Measurements from ENCODE around the gene SAPCD2.

SAPCD2 gene

DNA sequence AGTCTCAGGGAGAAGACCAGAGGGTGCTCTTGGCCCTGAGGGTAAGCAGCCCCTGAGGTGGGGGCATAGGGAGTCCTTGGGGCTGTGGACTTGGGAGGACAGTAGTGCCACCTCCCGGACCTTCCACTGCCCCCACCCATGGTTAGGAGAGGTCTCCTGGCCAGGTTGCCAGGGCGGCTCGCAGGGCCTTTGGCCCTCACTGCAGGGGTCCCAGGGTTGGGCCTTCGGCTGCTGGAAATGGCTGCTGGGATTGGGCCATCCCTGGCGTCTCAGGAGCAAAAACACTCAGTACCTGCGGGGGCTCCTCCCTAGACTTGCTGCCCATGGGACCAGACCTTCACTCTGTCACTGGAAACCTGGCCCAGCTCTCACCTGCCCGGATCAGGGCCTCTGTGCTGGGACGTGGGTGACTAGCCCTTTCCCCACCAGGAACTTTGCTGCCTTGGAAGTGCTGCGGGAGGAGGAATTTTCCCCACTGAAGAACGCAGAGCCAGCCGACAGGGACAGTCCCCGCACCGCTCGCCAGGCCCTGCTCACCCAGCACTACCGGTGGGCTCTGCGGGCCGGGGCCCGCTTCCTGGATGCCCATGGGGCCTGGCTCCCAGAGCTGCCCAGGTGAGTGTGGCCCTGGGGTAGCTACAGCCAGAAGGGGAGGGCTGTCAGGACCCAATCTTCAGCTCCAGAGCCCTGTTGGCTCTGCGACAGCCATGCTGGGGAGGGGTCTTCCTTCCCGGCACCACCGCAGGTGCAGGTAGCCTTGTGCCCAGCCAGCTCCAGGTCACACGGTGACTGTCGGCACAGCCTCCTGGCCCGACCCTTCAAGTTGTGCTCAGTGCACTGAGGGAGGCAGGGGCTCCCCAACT, 10.1 kb upstream of the SAPCD2 start:
- no peak for DNase-seq (ENCODE audit: low spot score)

GRCh38 chr9:137079401-137079787, 9.0 kb upstream of the SAPCD2 start:
- no peak for DNase-seq (ENCODE audit: low spot score)

DNA sequence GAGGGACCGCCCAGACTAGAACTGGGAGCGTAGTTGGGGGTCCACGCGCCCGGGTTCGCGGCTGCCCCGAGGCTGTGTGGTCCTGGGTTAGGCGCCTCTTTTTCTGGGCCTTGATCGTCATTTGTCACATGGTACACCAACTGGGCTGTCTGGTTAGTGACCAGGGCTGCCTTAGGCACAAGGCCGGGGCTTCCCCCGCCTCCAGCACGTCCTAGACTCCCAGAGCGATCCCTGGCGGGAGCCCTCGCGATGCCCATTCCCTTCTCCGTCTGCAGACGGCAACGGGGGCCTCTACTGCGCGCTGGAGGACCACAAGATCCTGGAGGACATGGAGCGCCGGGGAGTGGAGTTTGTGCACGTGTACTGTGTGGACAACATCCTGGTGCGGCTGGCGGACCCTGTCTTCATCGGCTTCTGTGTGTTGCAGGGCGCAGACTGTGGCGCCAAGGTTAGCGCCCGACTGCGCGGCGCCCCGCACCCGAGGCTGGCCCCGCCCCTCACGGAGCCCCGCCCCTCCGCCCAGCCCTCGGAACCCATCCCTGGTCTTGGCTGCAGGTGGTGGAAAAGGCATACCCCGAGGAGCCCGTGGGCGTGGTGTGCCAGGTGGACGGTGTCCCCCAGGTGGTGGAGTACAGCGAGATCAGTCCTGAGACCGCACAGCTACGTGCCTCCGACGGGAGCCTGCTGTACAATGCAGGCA, 8.5 kb upstream of the SAPCD2 start:
- DNase-seq (ENCODE audit: low spot score): no peak

DNA sequence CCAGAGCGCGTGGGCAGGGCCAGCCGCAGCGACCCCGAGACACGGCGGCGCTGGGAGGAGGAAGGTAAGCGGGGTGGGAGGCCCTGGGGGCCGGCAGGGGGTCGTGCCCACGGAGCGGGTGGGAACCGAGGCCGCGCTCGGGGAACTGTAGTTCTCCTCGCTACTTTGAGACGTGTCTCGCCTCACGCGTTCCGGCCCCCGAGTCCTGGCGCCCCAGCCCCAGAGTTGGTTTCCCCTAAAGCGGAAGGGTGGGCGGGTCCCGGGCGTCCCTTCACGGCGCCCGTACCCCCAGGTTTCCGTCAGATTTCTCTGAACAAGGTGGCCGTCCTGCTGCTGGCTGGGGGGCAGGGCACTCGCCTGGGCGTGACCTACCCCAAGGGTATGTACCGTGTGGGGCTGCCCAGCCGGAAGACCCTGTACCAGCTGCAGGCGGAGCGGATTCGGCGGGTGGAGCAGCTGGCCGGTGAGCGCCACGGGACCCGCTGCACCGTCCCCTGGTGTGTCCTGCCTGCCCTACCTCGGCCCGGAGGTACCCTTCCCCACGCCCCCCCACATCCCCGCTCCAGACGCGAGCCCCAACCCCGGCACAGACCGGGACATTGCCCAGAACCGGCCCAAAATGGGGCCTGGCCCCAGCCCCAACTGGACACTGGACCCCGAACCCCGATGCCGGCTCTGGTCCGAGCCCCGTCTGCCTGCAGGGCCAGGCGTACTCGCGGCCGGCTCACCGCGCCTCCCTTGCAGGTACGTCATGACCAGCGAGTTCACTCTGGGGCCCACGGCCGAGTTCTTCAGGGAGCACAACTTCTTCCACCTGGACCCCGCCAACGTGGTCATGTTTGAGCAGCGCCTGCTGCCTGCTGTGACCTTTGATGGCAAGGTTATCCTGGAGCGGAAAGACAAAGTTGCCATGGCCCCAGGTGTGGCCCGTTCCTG, 7.7 kb upstream of the SAPCD2 start:
- DNase-seq (ENCODE audit: low spot score): no peak

- peak; percentile 61 for DNase-seq (ENCODE audit: low spot score)
These were observed 6.8 kb upstream of the SAPCD2 start, which contains the start of gene UAP1L1 for GRCh38 chr9:137077010-137077747. Gene UAP1L1 (plus strand): TSS chr9:137077517. CDS start chr9:137077533, 16 bp downstream.

- no peak for DNase-seq (ENCODE audit: low spot score)
These were observed 6.3 kb upstream of the SAPCD2 start for GRCh38 chr9:137076636-137077009.

DNA sequence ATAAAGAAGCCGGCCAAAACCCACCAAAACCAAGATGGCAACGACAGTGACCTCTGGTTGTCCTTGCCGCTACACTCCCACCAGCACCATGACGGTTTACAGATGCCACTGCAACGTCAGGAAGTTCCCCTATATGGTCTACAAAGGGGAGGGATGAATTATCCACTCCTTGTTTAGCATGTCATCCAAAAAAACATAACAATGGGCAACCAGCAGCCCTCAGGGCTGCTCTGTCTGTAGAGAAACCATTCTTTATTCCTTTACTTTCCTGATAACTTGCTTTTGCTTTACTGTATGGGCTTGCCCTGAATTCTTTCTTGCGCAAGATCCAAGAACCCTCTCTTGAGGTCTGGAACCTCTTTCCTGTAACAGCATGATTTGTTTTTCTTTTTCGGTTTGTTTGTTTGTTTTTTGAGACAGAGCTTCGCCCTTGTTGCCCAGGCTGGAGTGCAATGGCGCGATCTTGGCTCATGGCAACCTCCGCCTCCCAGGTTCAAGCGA, 5.0 kb upstream of the SAPCD2 start:
- no peak for DNase-seq (ENCODE audit: low spot score)

DNA sequence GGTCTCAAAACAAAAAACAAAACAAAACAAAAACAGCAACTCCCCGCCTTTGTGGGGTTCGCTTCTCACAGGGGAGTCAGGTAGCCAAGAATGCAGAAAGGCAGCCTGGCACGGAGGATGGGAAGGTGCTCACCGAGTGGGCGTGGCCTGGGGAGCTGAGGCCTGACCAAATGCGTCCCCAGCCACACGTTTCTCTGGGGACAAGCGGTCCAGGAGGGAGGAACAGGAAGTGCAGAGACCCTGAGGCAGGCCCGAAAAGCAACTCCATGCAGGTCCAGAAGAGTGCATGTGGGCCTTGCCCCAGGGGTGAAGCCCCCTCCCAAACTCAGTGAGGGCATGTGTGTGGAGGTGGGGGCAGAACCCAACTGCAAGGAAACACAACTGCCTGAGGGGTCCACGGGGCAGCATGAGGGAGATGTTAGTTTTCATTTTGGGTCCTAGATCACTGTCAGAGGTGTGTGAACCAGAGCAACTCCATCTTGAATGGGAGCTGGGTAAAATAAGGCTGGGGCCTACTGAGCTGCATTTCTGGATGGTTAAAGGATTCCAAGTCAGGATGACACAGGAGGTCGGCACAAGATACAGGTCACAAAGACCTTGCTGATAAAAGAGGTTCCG, 4.4 kb upstream of the SAPCD2 start:
- no peak for DNase-seq (ENCODE audit: low spot score)

DNA sequence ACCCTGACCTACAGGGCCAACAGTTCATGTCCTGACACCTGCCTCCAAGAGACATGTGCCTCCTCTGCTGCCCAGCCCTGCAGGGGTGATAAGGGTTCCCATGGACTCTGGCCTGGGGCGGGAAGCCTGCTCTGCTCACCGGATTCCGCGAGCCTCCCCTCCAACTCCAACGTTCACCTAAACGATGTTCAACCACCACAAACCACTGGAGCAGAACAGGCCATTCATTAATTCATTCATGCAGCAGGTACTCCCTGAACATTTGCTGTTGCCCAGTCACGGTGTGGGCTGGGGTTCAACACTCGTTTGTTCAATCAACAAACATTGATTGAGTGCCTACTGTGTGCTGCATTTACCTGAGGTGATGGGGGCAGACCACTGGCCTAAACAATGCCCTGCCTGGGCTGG, 3.6 kb upstream of the SAPCD2 start:
- DNase-seq (ENCODE audit: low spot score): no peak

GRCh38 chr9:137071282-137071681, 925 bp upstream of the SAPCD2 start:
- DNase-seq (ENCODE audit: low spot score): no peak

DNA sequence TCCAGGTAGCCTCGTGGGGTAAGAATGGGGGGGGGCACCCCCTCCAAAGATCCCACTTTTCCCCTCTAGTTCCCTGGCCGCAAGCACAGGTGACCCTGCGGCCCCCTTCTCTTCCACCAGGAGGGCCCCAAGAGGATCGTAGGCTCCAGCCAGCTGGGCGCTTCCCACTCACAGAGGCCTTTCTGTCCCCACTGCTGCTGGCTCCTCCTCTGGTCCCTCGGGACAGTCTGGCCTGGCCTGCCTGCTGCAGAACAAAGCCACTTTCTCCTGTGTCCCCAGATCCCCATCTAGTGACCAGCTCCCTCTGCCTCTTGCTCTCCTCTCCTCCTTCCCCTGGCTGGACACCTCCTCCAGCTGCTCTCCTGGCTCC, 534 bp upstream of the SAPCD2 start:
- no peak for DNase-seq (ENCODE audit: low spot score)

DNA sequence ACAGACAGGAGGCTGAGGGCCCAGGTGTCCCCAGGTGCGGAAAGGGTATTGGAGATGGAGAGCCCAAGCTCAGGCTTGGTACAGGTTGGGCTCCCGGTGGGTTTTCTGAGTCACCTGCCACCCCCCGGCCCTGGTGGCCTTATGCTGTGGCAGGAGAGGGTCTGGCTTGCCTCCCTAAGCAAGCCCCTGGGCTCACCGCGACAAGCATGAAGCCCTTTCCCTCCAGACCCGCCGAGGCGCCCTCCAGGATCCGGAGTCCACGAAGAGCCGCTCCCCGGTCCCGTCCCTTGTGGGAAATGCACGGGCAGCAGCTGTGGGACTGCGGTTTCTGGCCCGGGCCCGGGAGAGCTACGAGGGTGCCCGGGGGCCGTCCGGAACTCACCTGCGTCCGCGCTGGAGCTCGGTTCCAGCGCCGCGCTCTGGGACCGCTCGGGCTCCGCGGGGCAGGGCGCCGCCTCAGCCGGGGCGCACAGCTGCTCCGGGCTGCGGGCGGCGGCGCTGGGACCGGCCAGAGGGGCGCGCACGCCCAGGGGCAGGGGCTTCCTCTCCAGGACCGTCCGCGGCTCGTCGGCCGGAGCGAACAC, 757 bp downstream of the SAPCD2 start:
- DNase-seq (ENCODE audit: low spot score): no peak

DNA sequence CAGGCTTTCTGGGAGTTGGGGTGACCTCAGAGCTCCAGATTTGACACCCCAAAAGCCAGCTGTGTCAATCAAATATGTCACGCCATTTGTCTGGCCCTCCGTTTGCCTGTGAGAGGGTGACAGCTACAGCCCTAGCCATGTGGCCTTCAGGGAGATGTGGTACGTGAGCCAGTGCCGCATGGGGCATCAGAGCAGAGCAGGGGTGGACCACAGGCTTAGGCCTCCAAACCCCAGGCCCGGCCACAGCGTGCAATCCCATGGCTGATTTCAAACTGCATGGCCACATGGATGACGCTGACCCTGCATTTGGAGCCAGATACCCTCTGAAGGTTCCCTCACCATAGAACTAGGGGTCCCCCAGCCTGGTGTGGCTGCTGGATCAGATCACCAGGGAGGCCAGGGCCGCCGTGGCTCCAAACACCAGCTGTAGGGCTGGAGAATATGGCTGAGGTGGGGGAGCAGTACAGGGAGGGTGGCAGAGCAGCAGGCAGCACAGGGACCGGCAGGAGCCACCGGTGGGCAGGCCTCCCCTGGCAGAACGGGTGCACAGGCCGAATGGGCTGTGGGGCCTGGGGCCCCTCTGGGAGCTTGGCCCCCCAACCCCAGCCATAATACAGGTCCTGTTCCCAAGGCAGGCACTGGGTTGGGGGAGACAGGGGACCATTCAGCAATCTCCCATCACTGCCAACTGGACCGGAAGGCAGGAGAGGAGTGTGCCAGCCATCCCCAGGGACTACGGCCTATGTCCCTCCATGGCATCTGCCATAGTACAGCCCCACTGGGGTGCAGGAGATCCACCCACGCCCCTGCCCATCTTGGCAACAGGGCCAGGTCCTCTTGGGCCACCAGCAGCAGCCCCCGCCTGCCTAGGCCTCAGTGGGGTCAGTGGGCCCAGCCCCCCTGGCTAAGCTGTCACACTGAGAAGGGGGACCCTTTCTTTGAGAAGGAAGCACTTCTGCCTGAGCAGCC, 1.5 kb downstream of the SAPCD2 start:
- no peak for DNase-seq (ENCODE audit: low spot score)

GRCh38 chr9:137067860-137068538, 2.4 kb downstream of the SAPCD2 start:
- DNase-seq (ENCODE audit: low spot score): peak; percentile 91

GRCh38 chr9:137066096-137066861, 4.1 kb downstream of the SAPCD2 start:
- no peak for DNase-seq (ENCODE audit: low spot score)

GRCh38 chr9:137065336-137065967, 4.9 kb downstream of the SAPCD2 start:
- DNase-seq (ENCODE audit: low spot score): no peak

GRCh38 chr9:137064880-137065164, 5.5 kb downstream of the SAPCD2 start:
- DNase-seq (ENCODE audit: low spot score): no peak
